Transverse colon (tissue), 4 donors: Measurements from ENCODE around the gene NPPB. TPM values are rescaled to one million over a fixed set of nuclear protein-coding genes. Genes with fewer than 3 reads are reported as not detected.
"Not testable (repeated sequence)": the region's sequence is repeated elsewhere in the genome, so short reads cannot be mapped to it uniquely, and the experiment has no call there.

ENCODE experiments used
- DNase-seq: peaks from one replicate; pipeline ENCODE4 v3.0.0-alpha.2; 2019
- H3K27ac ChIP-seq, 4 donors: fragments of 200-600 bp; sonication (generic); 2 replicates each; pipeline ENCODE4 v1.5.1; 2016 to 2018; ENCODE audit warnings: inconsistent platforms in 4 of 4
- H3K27me3 ChIP-seq: fragments of 200-600 bp; sonication (generic); 2 replicates; pipeline ENCODE4 v1.5.1; 2017; ENCODE audit warnings: inconsistent platforms
- H3K36me3 ChIP-seq, 4 donors: fragments of 200-600 bp; sonication (generic); 2 replicates each; pipeline ENCODE4 v1.5.1; 2017 to 2019; ENCODE audit warnings: inconsistent platforms in 4 of 4
- H3K4me1 ChIP-seq, 4 donors: fragments of 200-600 bp; sonication (generic); 2 replicates each; pipeline ENCODE4 v1.5.1; 2017 to 2020; ENCODE audit warnings: inconsistent platforms in 4 of 4
- H3K4me3 ChIP-seq, 4 donors: fragments of 200-600 bp; sonication (generic); 1 replicate in 1 of 4; 2 replicates in 3 of 4; pipeline versions ENCODE4 v1.5.1 to v1.6.1; 2017 to 2019; ENCODE audit warnings: inconsistent platforms in 4 of 4
- H3K9me3 ChIP-seq, 2 donors: fragments of 200-600 bp; sonication (generic); 2 replicates each; pipeline ENCODE4 v1.5.1; 2017 to 2019; ENCODE audit warnings: inconsistent platforms in 2 of 2
- CTCF ChIP-seq, 5 experiments: fragments of 200-600 bp in 3 of 5; fragments of 450-650 bp in 2 of 5; sonication (generic) in 3 of 5; IDR thresholded peaks; 1 replicate in 2 of 5; 2 replicates in 3 of 5; pipeline ENCODE4 v1.5.1; 2016 to 2017; ENCODE audit warnings: antibody characterized with exemption in 5 of 5, inconsistent platforms in 3 of 5, mild to moderate bottlenecking in 2 of 5, moderate library complexity in 1 of 5
- EP300 ChIP-seq: sonication (generic); formaldehyde crosslinking; IDR thresholded peaks from one replicate; pipeline ENCODE4 v1.6.1; 2017; ENCODE audit warnings: antibody characterized with exemption, low read depth
- POLR2A ChIP-seq: fragments of 450-650 bp; IDR thresholded peaks from one replicate; pipeline ENCODE4 v1.6.1; 2016; ENCODE audit warnings: antibody characterized with exemption, mild to moderate bottlenecking, moderate library complexity
- POLR2AphosphoS5 ChIP-seq, 3 donors: sonication (generic); formaldehyde crosslinking; IDR thresholded peaks; one replicate each; pipeline ENCODE4 v1.6.1; 2016; ENCODE audit warnings: antibody characterized with exemption in 3 of 3
- WGBS, 2 donors: methylation state at CpG; one replicate each; pipeline ENCODE4 v1.1.5; 2018; ENCODE audit warnings: low coverage in 1 of 2; 5-methylcytosine and 5-hydroxymethylcytosine counted together
- in situ Hi-C, 4 donors: fragments of 200-750 bp; cut with MboI; loops; one replicate each; pipeline versions ENCODE4 v1.15.0 to v1.15.1; 2017; ENCODE audit warnings: low sequenced_read_pairs in 3 of 4, low pct_ligation_motif_present in 1 of 4, low pct_unique_long_range_greater_than_20kb in 1 of 4
- intact Hi-C: fragments of 100-400 bp; cut with DNase I; formaldehyde crosslinking; loops from one replicate; pipeline ENCODE4 v1.15.1; 2023; ENCODE audit warnings: low total_unique reads
- total RNA-seq, 4 donors: library from RNA; depleted of rRNA; stranded (reverse); fragments of >200 nt; gene quantifications; one replicate each; pipeline ENCODE4 v1.1.0, GENCODE V29; 2016

NPPB gene
- total RNA-seq, 4 donors from 2014 or later: not detected

- TF ChIP-seq POLR2A (no peak), EP300 (no peak), CTCF (IDR thresholded peaks at IDR 0.05) (no peak), POLR2AphosphoS5 (IDR thresholded peaks at IDR 0.05) (no peak)
- Histone ChIP-seq H3K9me3 (no peaks in the 10 kb centered on the region), H3K4me3 (no peak overlapping the region), H3K36me3 (no peaks in the 10 kb centered on the region), H3K4me1 (peaks cover 0 to 13% (median 1%) of the 10 kb centered on the region in 4 donors), H3K27me3 (peaks cover 14% of the 10 kb centered on the region), H3K27ac (no peak overlapping the region)
- 97% methylated on average over 5 of the region's 5 CpGs for WGBS, 2 donors
- in situ Hi-C loops: no loop called here
- intact Hi-C loops: loop anchor here (5.0 kb wide), 1 partner anchor 68 kb away; no protein-coding TSS in a partner anchor
- no peak for DNase-seq
These were observed 46.2 kb upstream of the NPPB start for GRCh38 chr1:11904978-11905377.

- DNase-seq, H3K4me3 ChIP-seq, H3K36me3 ChIP-seq, H3K27ac ChIP-seq, intact Hi-C loops, in situ Hi-C loops, H3K9me3 ChIP-seq, H3K4me1 ChIP-seq: not testable (repeated sequence)
- peaks cover 22% of the 10 kb centered on the region for H3K27me3 ChIP-seq
- 93 to 95% methylated on average over 2 to 5 of the region's 5 CpGs for WGBS, 2 donors
These were observed 45.4 kb upstream of the NPPB start for GRCh38 chr1:11904156-11904555.

GRCh38 chr1:11903210-11903609, 44.5 kb upstream of the NPPB start:
- WGBS, 2 donors: 100% methylated on average over 1 of the region's 1 CpG
- Histone ChIP-seq H3K4me1 (peaks cover 0 to 7% (median 0%) of the 10 kb centered on the region in 4 donors), H3K27me3 (peaks cover 31% of the 10 kb centered on the region), H3K36me3 (no peaks in the 10 kb centered on the region), H3K9me3 (no peaks in the 10 kb centered on the region), H3K27ac (no peak overlapping the region), H3K4me3 (no peak overlapping the region)
- intact Hi-C loops: no loop called here
- in situ Hi-C loops: no loop called here
- no peak for DNase-seq
- TF ChIP-seq EP300: no peak
- TF ChIP-seq POLR2AphosphoS5 (IDR thresholded peaks at IDR 0.05): no peak
- TF ChIP-seq POLR2A: no peak
- no peak for TF ChIP-seq CTCF (IDR thresholded peaks at IDR 0.05)

- DNase-seq, H3K4me3 ChIP-seq, H3K9me3 ChIP-seq, H3K27ac ChIP-seq, in situ Hi-C loops, intact Hi-C loops, H3K4me1 ChIP-seq, H3K36me3 ChIP-seq: not testable (repeated sequence)
- WGBS, 2 donors: 45 to 61% methylated on average over 8 to 9 of the region's 9 CpGs
- H3K27me3 ChIP-seq: peaks cover 48% of the 10 kb centered on the region
These were observed 42.7 kb upstream of the NPPB start for GRCh38 chr1:11901446-11901845.

- Histone ChIP-seq H3K36me3 (no peaks in the 10 kb centered on the region), H3K9me3 (no peaks in the 10 kb centered on the region), H3K4me3 (no peak overlapping the region), H3K27ac (no peak overlapping the region), H3K4me1 (no peaks in the 10 kb centered on the region), H3K27me3 (peaks cover 66% of the 10 kb centered on the region)
- TF ChIP-seq EP300: no peak
- TF ChIP-seq POLR2A: no peak
- TF ChIP-seq CTCF (IDR thresholded peaks at IDR 0.05): no peak
- TF ChIP-seq POLR2AphosphoS5 (IDR thresholded peaks at IDR 0.05): no peak
- WGBS, 2 donors: 29 to 80% methylated on average over 1 to 16 of the region's 26 CpGs
- no peak for DNase-seq
- intact Hi-C loops: no loop called here
- in situ Hi-C loops: loop anchor here in 1 of 4 donors (10.0 kb wide), 1 partner anchor 54 kb away; the partner anchor contains the start of gene NPPA
These were observed 40.2 kb upstream of the NPPB start for GRCh38 chr1:11898831-11899467.
